C4-2B (cell line): Measurements from ENCODE around the gene DPP6.

Experiments used
- H3K27ac ChIP-seq: fragments of 450-650 bp; 2 replicates; pipeline ENCODE4 v1.5.1; 2017
- CTCF ChIP-seq: fragments of 450-650 bp; conservative IDR thresholded peaks from 2 replicates; pipeline ENCODE4 v1.5.1; 2017; ENCODE audit warnings: mild to moderate bottlenecking
- ZFX ChIP-seq: fragments of 450-650 bp; IDR thresholded peaks from 2 replicates; pipeline ENCODE4 v1.6.1; 2017

DPP6 gene

DNA sequence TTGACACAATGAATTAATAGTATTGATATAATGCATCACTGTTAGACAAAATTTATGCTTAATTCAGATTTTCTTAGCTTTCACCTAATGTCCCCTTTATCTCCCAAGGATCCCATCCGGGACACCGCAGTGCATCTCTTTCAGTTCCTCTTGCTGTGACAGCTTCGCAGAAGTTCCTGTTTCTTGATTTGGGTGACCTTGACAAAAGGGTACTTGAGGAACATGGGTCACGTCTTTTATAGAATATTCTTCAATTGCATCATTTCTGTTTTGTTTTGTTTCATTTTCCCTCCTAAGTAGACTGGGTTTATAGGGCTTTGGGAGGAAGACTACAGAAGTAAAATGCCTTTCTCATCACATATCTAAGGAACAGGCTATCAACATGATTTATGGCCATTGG, 453.2 kb downstream of the DPP6 start:
- TF ChIP-seq CTCF: no peak
- TF ChIP-seq ZFX: no peak
- no peak overlapping the region for H3K27ac ChIP-seq

DNA sequence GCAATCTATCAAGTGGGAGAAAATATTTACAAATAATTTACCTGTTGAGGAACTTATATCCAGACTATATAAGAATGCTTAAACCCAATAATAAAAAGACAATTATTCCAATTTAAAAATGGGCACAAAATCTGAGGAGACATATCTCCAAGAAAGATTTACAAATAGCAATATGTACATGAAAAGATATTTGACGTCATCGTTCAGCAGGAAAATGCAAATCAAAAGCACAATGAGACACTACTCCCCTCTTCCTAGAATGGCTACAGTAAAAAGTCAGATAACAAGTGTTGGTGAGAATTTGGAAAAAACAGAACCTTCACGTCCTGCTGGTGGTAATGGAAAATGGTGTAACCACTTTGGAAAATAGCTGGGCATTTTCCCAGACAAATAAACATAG, 457.0 kb downstream of the DPP6 start:
- TF ChIP-seq ZFX (no peak), CTCF (no peak)
- H3K27ac ChIP-seq: no peak overlapping the region

- TF ChIP-seq ZFX (no peak), CTCF (no peak)
- H3K27ac ChIP-seq: no peak overlapping the region
Measured at GRCh38 chr7:154512121-154512833, 460.1 kb downstream of the DPP6 start.

DNA sequence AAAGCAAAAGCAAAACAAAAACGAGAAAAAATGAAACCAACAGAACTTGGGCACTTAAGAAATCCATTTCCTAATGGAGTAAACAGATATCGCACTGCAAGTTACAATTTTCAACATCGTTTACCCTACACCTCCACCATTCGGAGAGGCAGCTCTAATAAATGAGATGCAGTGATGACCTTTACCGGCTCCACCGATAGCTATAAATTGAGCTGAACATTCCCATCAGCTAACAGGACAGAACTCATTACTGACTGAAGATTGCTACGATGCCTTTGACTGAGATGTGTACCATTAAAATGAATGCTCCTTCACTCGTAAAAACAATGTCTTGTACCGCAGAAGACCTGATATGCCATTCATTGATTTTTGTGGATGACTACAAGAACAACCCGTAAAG, 465.6 kb downstream of the DPP6 start:
- no peak overlapping the region for H3K27ac ChIP-seq
- TF ChIP-seq CTCF (no peak), ZFX (no peak)

- H3K27ac ChIP-seq: no peak overlapping the region
- no peak for TF ChIP-seq ZFX
- no peak for TF ChIP-seq CTCF
Measured at GRCh38 chr7:154519229-154519628, 467.0 kb downstream of the DPP6 start.

DNA sequence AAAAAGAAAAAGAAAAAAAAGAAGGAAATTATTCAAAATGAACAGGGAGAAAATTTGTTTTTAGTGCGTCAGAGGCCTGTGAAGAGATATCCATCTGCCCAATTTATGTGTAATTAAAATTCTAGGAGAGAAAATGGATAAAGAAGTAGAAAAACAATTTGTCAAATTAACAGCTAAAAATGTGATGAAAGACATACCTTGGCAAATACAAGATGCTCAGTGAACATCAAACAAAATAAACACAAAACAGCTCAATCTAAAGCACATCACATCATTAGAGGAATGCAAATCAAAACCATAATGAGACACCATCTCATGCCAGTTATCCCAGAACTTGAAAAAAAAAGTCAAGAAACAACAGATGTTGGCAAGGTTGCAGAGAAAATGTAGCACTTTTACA, 477.9 kb downstream of the DPP6 start:
- no peak for TF ChIP-seq ZFX
- no peak for TF ChIP-seq CTCF
- H3K27ac ChIP-seq: no peak overlapping the region

GRCh38 chr7:154532771-154533170, 480.6 kb downstream of the DPP6 start:
- no peak for TF ChIP-seq ZFX
- no peak for TF ChIP-seq CTCF
- H3K27ac ChIP-seq: no peak overlapping the region
